Measurements from ENCODE around the gene IFNA2. TPM values are rescaled to one million over a fixed set of nuclear protein-coding genes. Genes with fewer than 3 reads are reported as not detected.

The IFNA2 gene
- total and polyA plus RNA-seq, 7 experiments from 2014 or later, result not detected

GRCh38 chr9:21357479-21358460, 27.4 kb downstream of the IFNA2 start:
- ATAC-seq, result peak; percentile 72
- H3K4me3 Mint-ChIP-seq, result peak overlapping the region; percentile 31 to 79 (median 72)
- ChIA-PET CTCF (interaction anchor here (0.6 to 0.8 kb wide), 3 partner anchors 10 to 31 kb away, joined by 3 read pairs; no protein-coding TSS in a partner anchor), POLR2A (interaction anchor here (2.4 kb wide), 1 partner anchor 23 kb away, joined by 12 read pairs; the partner anchor contains the start of gene KLHL9)
- peaks cover 3 to 6% of the 10 kb centered on the region in 2 donors for H3K4me1 ChIP-seq (ENCODE audit: control insufficient read depth in 2 of 2, insufficient read depth in 2 of 2, low read length in 2 of 2)
- peak in 6 of 9 donors; percentile 30 to 64 (median 48) for DNase-seq
- peaks cover 0 to 12% (median 6%) of the 10 kb centered on the region in 11 donors for H3K9me3 Mint-ChIP-seq
- no peaks in the 10 kb centered on the region for H3K36me3 ChIP-seq (ENCODE audit: control insufficient read depth in 2 of 3, insufficient read depth in 3 of 3, low read length in 3 of 3)
- H3K9me3 ChIP-seq (ENCODE audit: control insufficient read depth in 2 of 3, low read length in 3 of 3), result peaks cover 0 to 3% (median 0%) of the 10 kb centered on the region in 3 experiments
- H3K27ac ChIP-seq (ENCODE audit: low read depth, low read length), result peak overlapping the region; percentile 68
- peak overlapping the region; percentile 75 to 95 (median 88) for H3K27ac Mint-ChIP-seq
- H3K4me1 Mint-ChIP-seq, result peaks cover 4 to 27% (median 18%) of the 10 kb centered on the region in 7 donors
- intact Hi-C loops (cut with micrococcal nuclease), result loop anchor here (1.0 to 2.0 kb wide), 4 partner anchors 19 to 39 kb away; partner anchors contain the start of gene KLHL9 (in 2 of the 2)
- peaks cover 0 to 7% (median 6%) of the 10 kb centered on the region in 5 donors for H3K36me3 Mint-ChIP-seq
- H3K4me3 ChIP-seq (ENCODE audit: low read length), result peak overlapping the region; percentile 18
- no peaks in the 10 kb centered on the region for H3K27me3 ChIP-seq (ENCODE audit: control insufficient read depth in 2 of 2, insufficient read depth in 2 of 2, low read length in 2 of 2)
- peaks cover 0 to 67% (median 6%) of the 10 kb centered on the region in 5 donors for H3K27me3 Mint-ChIP-seq

- DNase-seq (no peak), ATAC-seq (no peak)
- peaks cover 9 to 78% (median 17%) of the 10 kb centered on the region in 5 donors for H3K27me3 Mint-ChIP-seq
- Histone ChIP-seq H3K27me3 (ENCODE audit: control insufficient read depth in 2 of 2, insufficient read depth in 2 of 2, low read length in 2 of 2) (peaks cover 0 to 6% of the 10 kb centered on the region in 2 donors), H3K27ac (ENCODE audit: low read depth, low read length) (no peak within 1 kb of the TSS), H3K9me3 (ENCODE audit: control insufficient read depth in 2 of 3, low read length in 3 of 3) (peaks cover 0 to 3% (median 0%) of the 10 kb centered on the region in 3 experiments), H3K36me3 (ENCODE audit: control insufficient read depth in 2 of 3, insufficient read depth in 3 of 3, low read length in 3 of 3) (no peaks in the 10 kb centered on the region), H3K4me3 (ENCODE audit: low read length) (no peak within 1 kb of the TSS), H3K4me1 (ENCODE audit: control insufficient read depth in 2 of 2, insufficient read depth in 2 of 2, low read length in 2 of 2) (no peaks in the 10 kb centered on the region)
- peaks cover 0 to 7% (median 6%) of the 10 kb centered on the region in 5 donors for H3K36me3 Mint-ChIP-seq
- intact Hi-C loops (cut with micrococcal nuclease), result no loop called here
- H3K4me1 Mint-ChIP-seq, result no peaks in the 10 kb centered on the region
- CTCF ChIA-PET, result no interaction called here
- POLR2A ChIA-PET, result no interaction called here
- H3K4me3 Mint-ChIP-seq, result no peak within 1 kb of the TSS
- H3K9me3 Mint-ChIP-seq, result peaks cover 0 to 12% (median 7%) of the 10 kb centered on the region in 11 donors
- H3K27ac Mint-ChIP-seq, result no peak within 1 kb of the TSS
Measured at GRCh38 chr9:21350787-21351186, 34.4 kb downstream of the IFNA2 start, which contains the start of gene IFNA6. TSS of gene IFNA6 (minus strand) at chr9:21350887. CDS start at chr9:21350887, 0 bp downstream.

GRCh38 chr9:21348430-21348970, 36.7 kb downstream of the IFNA2 start:
- H3K4me1 ChIP-seq (ENCODE audit: control insufficient read depth in 2 of 2, insufficient read depth in 2 of 2, low read length in 2 of 2), result no peaks in the 10 kb centered on the region
- peaks cover 0 to 9% of the 10 kb centered on the region in 2 donors for H3K27me3 ChIP-seq (ENCODE audit: control insufficient read depth in 2 of 2, insufficient read depth in 2 of 2, low read length in 2 of 2)
- peaks cover 0 to 4% (median under 1%) of the 10 kb centered on the region in 11 donors for H3K9me3 Mint-ChIP-seq
- no peaks in the 10 kb centered on the region for H3K9me3 ChIP-seq (ENCODE audit: control insufficient read depth in 2 of 3, low read length in 3 of 3)
- no peak overlapping the region for H3K4me3 ChIP-seq (ENCODE audit: low read length)
- no peaks in the 10 kb centered on the region for H3K4me1 Mint-ChIP-seq
- POLR2A ChIA-PET, result no interaction called here
- CTCF ChIA-PET, result interaction anchor here (1.2 kb wide), 1 partner anchor 9 kb away, joined by 3 read pairs; no protein-coding TSS in a partner anchor
- H3K4me3 Mint-ChIP-seq, result no peak overlapping the region
- H3K27ac ChIP-seq (ENCODE audit: low read depth, low read length), result no peak overlapping the region
- no peaks in the 10 kb centered on the region for H3K36me3 ChIP-seq (ENCODE audit: control insufficient read depth in 2 of 3, insufficient read depth in 3 of 3, low read length in 3 of 3)
- intact Hi-C loops (cut with micrococcal nuclease), result no loop called here
- no peak overlapping the region for H3K27ac Mint-ChIP-seq
- peaks cover 0 to 6% (median 0%) of the 10 kb centered on the region in 5 donors for H3K36me3 Mint-ChIP-seq
- ATAC-seq (no peak), DNase-seq (no peak)
- peaks cover 16 to 76% (median 23%) of the 10 kb centered on the region in 5 donors for H3K27me3 Mint-ChIP-seq

GRCh38 chr9:21340735-21341134, 44.5 kb downstream of the IFNA2 start:
- H3K9me3 Mint-ChIP-seq, result peaks cover 0 to 3% (median 0%) of the 10 kb centered on the region in 11 donors
- Histone ChIP-seq H3K36me3 (ENCODE audit: control insufficient read depth in 2 of 3, insufficient read depth in 3 of 3, low read length in 3 of 3) (no peaks in the 10 kb centered on the region), H3K4me1 (ENCODE audit: control insufficient read depth in 2 of 2, insufficient read depth in 2 of 2, low read length in 2 of 2) (no peaks in the 10 kb centered on the region), H3K9me3 (ENCODE audit: control insufficient read depth in 2 of 3, low read length in 3 of 3) (no peaks in the 10 kb centered on the region), H3K27ac (ENCODE audit: low read depth, low read length) (no peak overlapping the region), H3K27me3 (ENCODE audit: control insufficient read depth in 2 of 2, insufficient read depth in 2 of 2, low read length in 2 of 2) (peaks cover 0 to 3% of the 10 kb centered on the region in 2 donors), H3K4me3 (ENCODE audit: low read length) (no peak overlapping the region)
- ATAC-seq (no peak), DNase-seq (no peak)
- no peak overlapping the region for H3K27ac Mint-ChIP-seq
- H3K27me3 Mint-ChIP-seq, result peaks cover 16 to 73% (median 29%) of the 10 kb centered on the region in 5 donors
- peaks cover 0 to 8% (median 0%) of the 10 kb centered on the region in 5 donors for H3K36me3 Mint-ChIP-seq
- H3K4me3 Mint-ChIP-seq, result no peak overlapping the region
- H3K4me1 Mint-ChIP-seq, result peaks cover 1 to 14% (median 13%) of the 10 kb centered on the region in 7 donors
- intact Hi-C loops (cut with micrococcal nuclease), result no loop called here
- POLR2A ChIA-PET, result interaction anchor here (1.0 kb wide), 1 partner anchor 11 kb away, joined by 3 read pairs; no protein-coding TSS in a partner anchor
- CTCF ChIA-PET, result interaction anchor here (1.1 kb wide), 1 partner anchor 55 kb away, joined by 3 read pairs; no protein-coding TSS in a partner anchor

- ChIA-PET POLR2A (no interaction called here), CTCF (interaction anchor here (1.1 kb wide), 1 partner anchor 10 kb away, joined by 5 read pairs; no protein-coding TSS in a partner anchor)
- H3K27ac ChIP-seq (ENCODE audit: low read depth, low read length), result no peak overlapping the region
- H3K36me3 Mint-ChIP-seq, result peaks cover 11 to 21% (median 18%) of the 10 kb centered on the region in 5 donors
- intact Hi-C loops (cut with micrococcal nuclease), result loop anchor here (2.0 to 10.0 kb wide), 5 partner anchors 14 to 714 kb away; partner anchors contain the start of genes CDKN2A (in 1 of the 2), CDKN2B-AS1 (in 1 of the 2), HACD4 (in 1 of the 2) and MLLT3 (in 1 of the 2)
- H3K9me3 ChIP-seq (ENCODE audit: control insufficient read depth in 2 of 3, low read length in 3 of 3), result no peaks in the 10 kb centered on the region
- DNase-seq (no peak), ATAC-seq (no peak)
- peaks cover 26 to 51% (median 46%) of the 10 kb centered on the region in 7 donors for H3K4me1 Mint-ChIP-seq
- H3K4me3 ChIP-seq (ENCODE audit: low read length), result no peak overlapping the region
- H3K4me1 ChIP-seq (ENCODE audit: control insufficient read depth in 2 of 2, insufficient read depth in 2 of 2, low read length in 2 of 2), result peaks cover 15 to 30% of the 10 kb centered on the region in 2 donors
- peaks cover 0 to 35% (median 3%) of the 10 kb centered on the region in 5 donors for H3K27me3 Mint-ChIP-seq
- peaks cover 0 to 14% (median 3%) of the 10 kb centered on the region in 11 donors for H3K9me3 Mint-ChIP-seq
- no peaks in the 10 kb centered on the region for H3K27me3 ChIP-seq (ENCODE audit: control insufficient read depth in 2 of 2, insufficient read depth in 2 of 2, low read length in 2 of 2)
- H3K27ac Mint-ChIP-seq, result peak overlapping the region in 7 of 9 donors; percentile 68 to 97 (median 92)
- peaks cover 0 to 7% (median 0%) of the 10 kb centered on the region in 3 experiments for H3K36me3 ChIP-seq (ENCODE audit: control insufficient read depth in 2 of 3, insufficient read depth in 3 of 3, low read length in 3 of 3)
- peak overlapping the region; percentile 50 to 97 (median 92) for H3K4me3 Mint-ChIP-seq
Measured at GRCh38 chr9:21336457-21336856, 48.7 kb downstream of the IFNA2 start.
